Hepatocyte (in vitro differentiated cells): Measurements from ENCODE around the gene ADAMTS5. TPM values are rescaled to one million over a fixed set of nuclear protein-coding genes. Genes with fewer than 3 reads are reported as not detected.

ENCODE experiments used
- DNase-seq: peaks from one replicate; pipeline ENCODE4 v3.0.0-alpha.2; 2016; ENCODE audit warnings: low spot score
- H2AFZ ChIP-seq: fragments of 200-600 bp; sonication (generic); 2 replicates; pipeline ENCODE4 v1.6.0; 2016; ENCODE audit warnings: antibody characterized with exemption, mild to moderate bottlenecking
- H3K27ac ChIP-seq: fragments of 200-600 bp; sonication (generic); 2 replicates; pipeline ENCODE4 v1.5.1; 2016; ENCODE audit warnings: mild to moderate bottlenecking
- H3K27me3 ChIP-seq: fragments of 200-600 bp; sonication (generic); 2 replicates; pipeline ENCODE4 v1.6.1; 2016
- H3K36me3 ChIP-seq: fragments of 200-600 bp; sonication (generic); replicated peaks from 2 replicates; pipeline ENCODE4 v1.5.1; 2016; ENCODE audit warnings: low read depth; ENCODE audit not compliant: insufficient read depth
- H3K4me1 ChIP-seq: fragments of 200-600 bp; sonication (generic); 2 replicates; pipeline ENCODE4 v1.5.1; 2016; ENCODE audit warnings: mild to moderate bottlenecking, moderate library complexity; ENCODE audit not compliant: insufficient read depth
- H3K4me2 ChIP-seq: fragments of 200-600 bp; sonication (generic); 2 replicates; pipeline ENCODE4 v1.6.0; 2016
- H3K4me3 ChIP-seq: fragments of 200-600 bp; sonication (generic); 2 replicates; pipeline ENCODE4 v1.5.1; 2016; ENCODE audit warnings: mild to moderate bottlenecking
- H3K79me2 ChIP-seq: fragments of 200-600 bp; sonication (generic); 2 replicates; pipeline ENCODE4 v1.6.0; 2017; ENCODE audit warnings: mild to moderate bottlenecking
- H3K9me2 ChIP-seq: fragments of 200-600 bp; sonication (generic); replicated peaks from 2 replicates; pipeline ENCODE4 v1.6.0; 2017; ENCODE audit warnings: mild to moderate bottlenecking; ENCODE audit not compliant: insufficient read depth
- H3K9me3 ChIP-seq: fragments of 200-600 bp; sonication (generic); 2 replicates; pipeline ENCODE4 v1.5.1; 2016; ENCODE audit warnings: low read depth, mild to moderate bottlenecking
- H4K20me1 ChIP-seq: fragments of 200-600 bp; sonication (generic); 2 replicates; pipeline ENCODE4 v1.6.0; 2016; ENCODE audit warnings: mild to moderate bottlenecking; ENCODE audit not compliant: insufficient read depth, poor library complexity, severe bottlenecking
- EZH2 ChIP-seq: fragments of 200-600 bp; sonication (generic); IDR thresholded peaks from 2 replicates; pipeline ENCODE4 v1.6.1; 2016; ENCODE audit warnings: antibody characterized with exemption, mild to moderate bottlenecking, borderline replicate concordance
- EZH2phosphoT487 ChIP-seq: fragments of 200-600 bp; sonication (generic); IDR thresholded peaks from one replicate; pipeline ENCODE4 v1.6.1; 2018; ENCODE audit warnings: antibody characterized with exemption, mild to moderate bottlenecking, low read depth, moderate library complexity; ENCODE audit not compliant: unreplicated experiment, severe bottlenecking
- WGBS: methylation state at CpG from one replicate; pipeline ENCODE4 v1.1.6; 2016; ENCODE audit warnings: low lambda C conversion rate; ENCODE audit errors: missing lambda C conversion rate; 5-methylcytosine and 5-hydroxymethylcytosine counted together
- polyA plus RNA-seq: library from polyadenylated mRNA; unstranded; fragments of >200 nt; fragmentation: Nextera tagmentation; extraction: Ambion mirVana; gene quantifications from 2 replicates; pipeline ENCODE4 v1.2.1, GENCODE V29; 2016
- total RNA-seq: library from RNA; depleted of rRNA; stranded (reverse); fragments of >200 nt; gene quantifications from 2 replicates; pipeline ENCODE4 v1.2.3, GENCODE V29; 2014
- TF ChIP-seq, protein P1 (sequence below): fragments of 200-600 bp; sonication (generic); IDR thresholded peaks from 2 replicates; pipeline ENCODE4 v1.5.1; 2016; ENCODE audit warnings: antibody characterized with exemption, mild to moderate bottlenecking; ENCODE audit not compliant: poor library complexity

ADAMTS5 gene
- total and polyA plus RNA-seq, 2 experiments from 2014 or later: 1.4 to 3.1 TPM

DNA sequence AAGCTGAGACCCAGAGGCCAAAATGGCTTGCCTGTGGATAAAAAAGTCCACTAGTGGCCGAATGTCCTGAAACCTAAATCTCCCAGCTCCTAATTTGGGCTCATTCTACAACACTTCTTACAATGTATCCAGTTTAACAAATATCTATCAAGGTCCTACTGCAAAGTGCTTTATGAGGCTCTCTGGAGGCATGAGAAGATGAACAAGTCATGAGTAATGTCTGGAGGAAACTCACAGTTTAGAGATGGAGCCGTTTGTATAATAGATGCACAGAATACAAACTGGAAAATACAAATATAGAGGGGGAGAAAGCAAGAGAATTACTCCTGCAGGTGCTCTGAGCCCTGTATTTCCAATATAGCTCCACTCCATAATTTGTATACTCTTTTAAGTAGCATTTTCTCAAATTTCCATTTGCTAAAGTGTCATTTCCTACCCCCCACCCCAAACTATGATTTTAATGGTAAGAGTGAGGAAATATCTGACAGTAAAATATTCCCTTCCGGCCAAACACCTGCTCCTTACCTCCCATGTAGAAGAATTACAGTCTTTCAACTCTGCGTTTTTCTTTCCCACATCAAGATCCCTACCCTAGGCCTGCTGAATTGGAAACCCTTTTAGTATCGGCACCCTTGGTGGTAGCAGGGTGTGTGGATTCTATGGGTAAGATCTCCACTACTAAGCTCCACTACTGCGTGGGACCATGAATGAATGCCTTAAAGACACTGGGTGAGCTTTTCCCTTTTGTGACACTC, 3.3 kb upstream of the ADAMTS5 start:
- H3K9me3 ChIP-seq: no peaks in the 10 kb centered on the region
- no peaks in the 10 kb centered on the region for H3K9me2 ChIP-seq
- no peaks in the 10 kb centered on the region for H4K20me1 ChIP-seq
- H3K27ac ChIP-seq: no peak overlapping the region
- peaks cover 47% of the 10 kb centered on the region for H3K27me3 ChIP-seq
- no peaks in the 10 kb centered on the region for H3K79me2 ChIP-seq
- TF ChIP-seq, protein P1, sequence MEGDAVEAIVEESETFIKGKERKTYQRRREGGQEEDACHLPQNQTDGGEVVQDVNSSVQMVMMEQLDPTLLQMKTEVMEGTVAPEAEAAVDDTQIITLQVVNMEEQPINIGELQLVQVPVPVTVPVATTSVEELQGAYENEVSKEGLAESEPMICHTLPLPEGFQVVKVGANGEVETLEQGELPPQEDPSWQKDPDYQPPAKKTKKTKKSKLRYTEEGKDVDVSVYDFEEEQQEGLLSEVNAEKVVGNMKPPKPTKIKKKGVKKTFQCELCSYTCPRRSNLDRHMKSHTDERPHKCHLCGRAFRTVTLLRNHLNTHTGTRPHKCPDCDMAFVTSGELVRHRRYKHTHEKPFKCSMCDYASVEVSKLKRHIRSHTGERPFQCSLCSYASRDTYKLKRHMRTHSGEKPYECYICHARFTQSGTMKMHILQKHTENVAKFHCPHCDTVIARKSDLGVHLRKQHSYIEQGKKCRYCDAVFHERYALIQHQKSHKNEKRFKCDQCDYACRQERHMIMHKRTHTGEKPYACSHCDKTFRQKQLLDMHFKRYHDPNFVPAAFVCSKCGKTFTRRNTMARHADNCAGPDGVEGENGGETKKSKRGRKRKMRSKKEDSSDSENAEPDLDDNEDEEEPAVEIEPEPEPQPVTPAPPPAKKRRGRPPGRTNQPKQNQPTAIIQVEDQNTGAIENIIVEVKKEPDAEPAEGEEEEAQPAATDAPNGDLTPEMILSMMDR: no peak
- TF ChIP-seq EZH2 (no peak), EZH2phosphoT487 (no peak)
- DNase-seq: no peak
- no peak overlapping the region for H2AFZ ChIP-seq
- H3K4me1 ChIP-seq: peaks cover 5% of the 10 kb centered on the region
- H3K36me3 ChIP-seq: no peaks in the 10 kb centered on the region
- H3K4me3 ChIP-seq: no peak overlapping the region
- no peak overlapping the region for H3K4me2 ChIP-seq
- WGBS: 87% methylated on average over 6 of the region's 6 CpGs

DNA sequence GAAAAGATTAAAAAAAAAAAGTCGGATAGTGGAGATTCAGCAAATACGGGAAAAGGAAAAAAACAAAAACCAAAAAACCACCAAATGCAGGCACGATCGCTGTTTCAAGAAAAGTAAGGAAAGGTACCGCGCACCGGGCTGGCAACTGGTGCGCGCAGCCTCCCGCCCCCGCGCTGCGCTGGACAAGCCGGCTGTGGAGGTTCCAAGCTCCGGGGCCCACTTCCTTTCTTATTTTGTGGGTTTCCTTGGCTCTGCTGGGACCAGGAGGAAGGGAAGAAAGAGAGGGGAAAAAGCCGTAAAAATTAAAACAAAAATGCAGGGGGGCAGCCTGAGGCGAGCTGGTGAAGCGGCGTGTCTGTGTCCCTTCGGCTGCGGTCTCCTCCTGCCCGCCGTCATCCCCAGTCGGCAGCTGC, 233 bp downstream of the ADAMTS5 start:
- WGBS: 4% methylated on average over 18 of the region's 24 CpGs
- peak; percentile 25 for DNase-seq
- H3K4me1 ChIP-seq: peaks cover 5% of the 10 kb centered on the region
- H3K36me3 ChIP-seq: no peaks in the 10 kb centered on the region
- TF ChIP-seq EZH2: no peak
- TF ChIP-seq EZH2phosphoT487: no peak
- TF ChIP-seq, protein P1: no peak
- H4K20me1 ChIP-seq: no peaks in the 10 kb centered on the region
- no peaks in the 10 kb centered on the region for H3K9me3 ChIP-seq
- H3K9me2 ChIP-seq: no peaks in the 10 kb centered on the region
- H3K4me3 ChIP-seq: peak overlapping the region; percentile 70
- H3K27ac ChIP-seq: peak overlapping the region; percentile 54
- no peaks in the 10 kb centered on the region for H3K79me2 ChIP-seq
- peak overlapping the region; percentile 85 for H3K4me2 ChIP-seq
- peak overlapping the region; percentile 84 for H2AFZ ChIP-seq
- H3K27me3 ChIP-seq: peaks cover 55% of the 10 kb centered on the region

DNA sequence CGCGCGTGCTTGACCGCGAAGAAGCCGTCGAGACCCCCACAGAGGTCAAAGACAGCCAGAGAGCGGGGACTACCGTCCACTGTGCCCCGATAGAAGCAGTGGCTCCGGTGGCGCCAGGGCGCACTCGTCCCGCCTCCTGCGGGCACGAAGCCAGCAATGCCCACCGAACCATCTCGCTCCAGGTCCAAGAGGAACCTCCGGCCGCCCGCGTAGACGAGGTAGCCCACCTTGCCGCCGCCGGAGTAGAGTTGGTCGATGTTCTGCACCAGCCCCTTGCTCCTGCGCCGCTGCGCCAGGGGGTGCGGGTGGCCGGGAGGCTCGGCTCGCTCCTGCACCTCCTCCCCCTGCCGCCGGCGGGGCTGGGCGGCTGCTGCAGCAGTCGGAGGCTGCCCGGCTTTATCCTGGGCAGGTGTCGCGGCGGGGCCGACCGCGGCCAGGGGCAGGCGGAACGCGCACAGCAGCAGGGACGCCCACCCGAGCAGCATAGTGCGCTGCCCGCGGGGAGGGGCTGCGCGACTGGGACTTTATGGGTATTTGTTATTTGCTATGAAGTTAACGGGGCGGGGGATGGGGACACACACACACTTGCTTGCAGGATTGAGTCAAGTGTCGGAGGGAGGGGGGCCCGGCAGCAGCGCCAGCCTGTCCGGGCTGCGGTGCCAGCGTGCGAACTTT, 844 bp downstream of the ADAMTS5 start:
- H3K9me3 ChIP-seq: no peaks in the 10 kb centered on the region
- no peaks in the 10 kb centered on the region for H4K20me1 ChIP-seq
- DNase-seq: peak; percentile 40
- no peaks in the 10 kb centered on the region for H3K79me2 ChIP-seq
- H3K36me3 ChIP-seq: no peaks in the 10 kb centered on the region
- H3K4me2 ChIP-seq: peak overlapping the region; percentile 85
- peaks cover 7% of the 10 kb centered on the region for H3K4me1 ChIP-seq
- H3K4me3 ChIP-seq: peak overlapping the region; percentile 70
- WGBS: 3% methylated on average over 65 of the region's 66 CpGs
- H2AFZ ChIP-seq: peak overlapping the region; percentile 84
- no peaks in the 10 kb centered on the region for H3K9me2 ChIP-seq
- peaks cover 55% of the 10 kb centered on the region for H3K27me3 ChIP-seq
- TF ChIP-seq EZH2 (peak; percentile 68), EZH2phosphoT487 (no peak)
- TF ChIP-seq, protein P1: no peak
- H3K27ac ChIP-seq: no peak overlapping the region
